OCI-LY1 (cell line): ENCODE data around the gene CHST11.

Experiments
- CTCF ChIP-seq: fragments of 200-600 bp; sonication (generic), shearing (Covaris generic); IDR thresholded peaks from 2 replicates; pipeline ENCODE4 v1.5.1; 2017; ENCODE audit warnings: mild to moderate bottlenecking, antibody characterized with exemption, low read length, moderate library complexity, mixed read lengths
- EZH2 ChIP-seq: fragments of 200-600 bp; sonication (generic), shearing (Covaris generic); IDR thresholded peaks from 2 replicates; pipeline ENCODE4 v1.8.0; 2017; ENCODE audit warnings: borderline replicate concordance, mixed run types, mild to moderate bottlenecking, antibody characterized with exemption, low read length, moderate library complexity, mixed read lengths

GRCh38 chr12:104422441-104422840 is 34.3 kb upstream of the CHST11 start:
- TF ChIP-seq CTCF (no peak), EZH2 (no peak)
